Activated CD8-positive, alpha-beta T cell treated with anti-CD3 and anti-CD28 coated beads for 36 hours (primary cell): Measurements from ENCODE around the gene IL6. TPM values are rescaled to one million over a fixed set of nuclear protein-coding genes. Genes with fewer than 3 reads are reported as not detected.
A peak's percentile ranks its signal among the peaks of the same experiment; 100 is the strongest.

ENCODE experiments used
- ATAC-seq: fragments of 200-7000 bp; cut with Tn5 transposase; one replicate; pipeline ENCODE4 v1.10.0; 2021; ENCODE audit warnings: mild to moderate bottlenecking, moderate library complexity
- CTCF ChIA-PET: fragments of 350-600 bp; sonication (Branson Sonifier 250); formaldehyde crosslinking; loops from one replicate; lab custom pipeline; 2021; ENCODE audit warnings: antibody characterized with exemption; lab: Charles Lee
- POLR2A ChIA-PET: fragments of 350-600 bp; sonication (Branson Sonifier 250); formaldehyde crosslinking; loops from one replicate; lab custom pipeline; 2021; ENCODE audit warnings: antibody characterized with exemption; lab: Charles Lee
- DNase-seq: peaks from one replicate; pipeline ENCODE4 v3.0.0-alpha.2; 2020
- H3K27ac Mint-ChIP-seq: one replicate; pipeline ENCODE4 v1.8.0; 2021; ENCODE audit warnings: mild to moderate bottlenecking, mixed read lengths
- H3K27me3 Mint-ChIP-seq: one replicate; pipeline ENCODE4 v1.8.0; 2021; ENCODE audit warnings: mixed read lengths
- H3K36me3 Mint-ChIP-seq: one replicate; pipeline ENCODE4 v1.8.0; 2021; ENCODE audit warnings: low read depth, mixed read lengths
- H3K4me1 Mint-ChIP-seq: one replicate; pipeline ENCODE4 v1.8.0; 2021; ENCODE audit warnings: low read depth, mixed read lengths
- H3K4me3 Mint-ChIP-seq: one replicate; pipeline ENCODE4 v1.8.0; 2021; ENCODE audit warnings: mild to moderate bottlenecking, moderate library complexity, mixed read lengths
- H3K9me3 Mint-ChIP-seq: one replicate; pipeline ENCODE4 v1.8.0; 2021; ENCODE audit warnings: mixed read lengths
- CTCF ChIP-seq: fragments of 200-600 bp; IDR thresholded peaks from one replicate; pipeline ENCODE4 v1.8.0; 2022; ENCODE audit warnings: antibody characterized with exemption, mild to moderate bottlenecking
- intact Hi-C: fragments of 100-400 bp; cut with micrococcal nuclease; formaldehyde crosslinking; loops from one replicate; pipeline ENCODE4 v1.10.0; 2022
- total RNA-seq, 2 experiments: library from RNA; stranded (reverse); gene quantifications; one replicate each; pipeline ENCODE4 v1.2.3, GENCODE V29; 2021

Gene IL6
- total RNA-seq, 2 experiments from 2014 or later: not detected

- Mint-ChIP-seq H3K9me3 (no peaks in the 10 kb centered on the region), H3K36me3 (no peaks in the 10 kb centered on the region), H3K4me1 (peaks cover 43% of the 10 kb centered on the region), H3K27ac (no peak overlapping the region), H3K4me3 (no peak overlapping the region), H3K27me3 (peaks cover 17% of the 10 kb centered on the region)
- ChIA-PET CTCF (interaction anchor here (0.5 kb wide), 1 partner anchor 32 kb away, joined by 3 read pairs; the partner anchor contains the start of gene IL6), POLR2A (no interaction called here)
- TF ChIP-seq CTCF: no peak
- ATAC-seq (peak; percentile 60), DNase-seq (no peak)
- intact Hi-C loops: no loop called here
Observed at GRCh38 chr7:22694597-22695207, 32.3 kb upstream of the IL6 start.

GRCh38 chr7:22695476-22696132 is 31.4 kb upstream of the IL6 start:
- no peak for DNase-seq
- intact Hi-C loops: no loop called here
- no peak for TF ChIP-seq CTCF
- Mint-ChIP-seq H3K27me3 (peaks cover 22% of the 10 kb centered on the region), H3K4me1 (peaks cover 48% of the 10 kb centered on the region), H3K27ac (no peak overlapping the region), H3K9me3 (no peaks in the 10 kb centered on the region), H3K4me3 (no peak overlapping the region), H3K36me3 (no peaks in the 10 kb centered on the region)
- ChIA-PET POLR2A (no interaction called here), CTCF (interaction anchor here (0.5 to 3.1 kb wide), 3 partner anchors 31 to 134 kb away, joined by 3 to 10 read pairs (median 3); partner anchors contain the start of gene IL6)
- ATAC-seq: no peak

- no peaks in the 10 kb centered on the region for H3K9me3 Mint-ChIP-seq
- peaks cover 22% of the 10 kb centered on the region for H3K27me3 Mint-ChIP-seq
- intact Hi-C loops: no loop called here
- peaks cover 50% of the 10 kb centered on the region for H3K4me1 Mint-ChIP-seq
- no peak overlapping the region for H3K4me3 Mint-ChIP-seq
- no peak for TF ChIP-seq CTCF
- no peak overlapping the region for H3K27ac Mint-ChIP-seq
- ChIA-PET POLR2A (no interaction called here), CTCF (interaction anchor here (0.9 to 3.1 kb wide), 4 partner anchors 30 to 359 kb away, joined by 3 to 10 read pairs (median 4); partner anchors contain the start of gene IL6)
- DNase-seq (peak; percentile 12), ATAC-seq (peak; percentile 51)
- no peaks in the 10 kb centered on the region for H3K36me3 Mint-ChIP-seq
Observed at GRCh38 chr7:22696541-22697228, 30.3 kb upstream of the IL6 start.

- Mint-ChIP-seq H3K4me1 (peaks cover 50% of the 10 kb centered on the region), H3K4me3 (no peak overlapping the region), H3K9me3 (no peaks in the 10 kb centered on the region), H3K27ac (no peak overlapping the region), H3K27me3 (peaks cover 22% of the 10 kb centered on the region), H3K36me3 (no peaks in the 10 kb centered on the region)
- DNase-seq (no peak), ATAC-seq (no peak)
- CTCF ChIA-PET: interaction anchor here (1.1 to 3.1 kb wide), 6 partner anchors 12 to 358 kb away, joined by 3 to 10 read pairs (median 4); partner anchors contain the start of gene IL6
- intact Hi-C loops: no loop called here
- TF ChIP-seq CTCF: no peak
- POLR2A ChIA-PET: no interaction called here
Observed at GRCh38 chr7:22697322-22697859, 29.6 kb upstream of the IL6 start.
